Omental fat pad (tissue), 4 donors: ENCODE results near the gene ANKRD35. TPM values are rescaled to one million over a fixed set of nuclear protein-coding genes. Genes with fewer than 3 reads are reported as not detected.

Experiments
- ATAC-seq: fragments of 150-250 bp; one replicate; pipeline ENCODE4 v1.9.1; 2016; ENCODE audit warnings: mild to moderate bottlenecking, moderate library complexity; ENCODE audit not compliant: low FRiP score
- DNase-seq: peaks from one replicate; pipeline ENCODE4 v3.0.0-alpha.2; 2019; ENCODE audit warnings: low spot score
- CTCF ChIP-seq, 3 donors: fragments of 450-650 bp; IDR thresholded peaks; one replicate each; pipeline ENCODE4 v1.5.1; 2016 to 2017; ENCODE audit warnings: antibody characterized with exemption in 3 of 3, mild to moderate bottlenecking in 3 of 3, moderate library complexity in 2 of 3
- total RNA-seq, 4 donors: library from RNA; depleted of rRNA; stranded (reverse); fragments of >200 nt; gene quantifications; one replicate each; pipeline ENCODE4 v1.1.0, GENCODE V29; 2016

The ANKRD35 gene
- total RNA-seq, 4 donors from 2014 or later = 1.3 to 9.5 (median 2.0) TPM

GRCh38 chr1:145857170-145857569, 28.5 kb downstream of the ANKRD35 start:
- DNase-seq (no peak), ATAC-seq (no peak)
- TF ChIP-seq CTCF (IDR thresholded peaks at IDR 0.05) = no peak

GRCh38 chr1:145855426-145855948, 30.2 kb downstream of the ANKRD35 start:
- ATAC-seq (no peak), DNase-seq (no peak)
- TF ChIP-seq CTCF (IDR thresholded peaks at IDR 0.05) = no peak

GRCh38 chr1:145849356-145850160, 36.1 kb downstream of the ANKRD35 start:
- ATAC-seq (no peak), DNase-seq (no peak)
- TF ChIP-seq CTCF (IDR thresholded peaks at IDR 0.05) = no peak

GRCh38 chr1:145847827-145848226, 37.8 kb downstream of the ANKRD35 start:
- no peak for DNase-seq
- no peak for ATAC-seq
- no peak for TF ChIP-seq CTCF (IDR thresholded peaks at IDR 0.05)

GRCh38 chr1:145846201-145846612, 39.5 kb downstream of the ANKRD35 start:
- peak; percentile 16 for ATAC-seq

GRCh38 chr1:145845514-145846161, 40.0 kb downstream of the ANKRD35 start, which contains the start of gene NUDT17:
NUDT17 (plus strand) TSS chr1:145845630; CDS start chr1:145845641, 11 bp downstream.
- DNase-seq (peak; percentile 40), ATAC-seq (peak; percentile 79)
- peak in 2 of 3 donors; percentile 58 to 77 for TF ChIP-seq CTCF (IDR thresholded peaks at IDR 0.05)

More at GRCh38 chr1:145846201-145846612, 39.5 kb downstream of the ANKRD35 start:
- no peak for DNase-seq
- no peak for TF ChIP-seq CTCF (IDR thresholded peaks at IDR 0.05)
